GM21723 (cell line): Measurements from ENCODE around the gene PRR14L.
"Not testable (repeated sequence)": the region's sequence is repeated elsewhere in the genome, so short reads cannot be mapped to it uniquely, and the experiment has no call there.

Experiments
- ATAC-seq: cut with Tn5 transposase; IDR thresholded peaks from one replicate; pipeline ENCODE4 v1.9.1; 2021; ENCODE audit warnings: mild to moderate bottlenecking, moderate library complexity; ENCODE audit not compliant: unreplicated experiment

PRR14L gene

GRCh38 chr22:31749636-31750364, at the start of gene PRR14L:
Gene PRR14L, minus strand, starts transcription at chr22:31750132. Its CDS starts 11,272 bp downstream, at chr22:31738860.
- peak; percentile 59 for ATAC-seq

DNA sequence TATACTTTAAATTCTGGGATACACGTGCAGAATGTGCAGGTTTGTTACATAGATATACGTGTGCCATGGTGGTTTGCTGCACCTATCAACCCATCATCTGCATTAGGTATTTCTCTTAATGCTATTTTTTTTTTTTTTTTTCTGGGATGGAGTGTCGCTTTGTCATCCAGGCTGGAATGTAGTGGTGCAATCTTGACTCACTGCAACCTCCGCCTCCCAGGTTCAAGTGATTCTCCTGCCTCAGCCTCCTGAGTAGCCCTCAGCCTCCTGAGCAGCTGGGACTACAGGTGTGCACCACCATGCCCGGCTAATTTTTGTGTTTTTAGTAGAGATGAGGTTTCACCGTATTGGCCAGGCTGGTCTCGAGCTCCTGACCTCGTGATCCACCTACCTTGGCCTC, 49.4 kb upstream of the PRR14L start:
- not testable (repeated sequence) for ATAC-seq

DNA sequence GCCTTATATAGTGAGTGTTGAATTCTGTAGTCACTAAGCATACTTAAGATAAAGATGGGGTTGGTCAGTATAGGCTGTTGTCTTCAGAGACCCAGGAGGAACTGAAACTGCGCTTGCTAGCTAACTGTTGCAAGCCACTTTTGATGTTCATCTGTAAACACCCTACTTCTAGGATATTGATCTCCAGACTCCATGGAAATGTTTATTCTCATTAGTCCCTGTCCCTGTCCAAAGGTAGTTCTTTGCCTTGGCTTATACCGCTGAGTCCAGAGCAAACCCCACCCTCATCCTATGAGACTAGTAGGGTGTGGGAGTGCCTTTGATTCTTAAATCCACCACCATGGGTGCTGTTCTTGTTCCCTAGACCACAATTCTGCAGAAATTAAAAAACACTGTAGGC, 40.3 kb upstream of the PRR14L start:
- peak; percentile 65 for ATAC-seq

DNA sequence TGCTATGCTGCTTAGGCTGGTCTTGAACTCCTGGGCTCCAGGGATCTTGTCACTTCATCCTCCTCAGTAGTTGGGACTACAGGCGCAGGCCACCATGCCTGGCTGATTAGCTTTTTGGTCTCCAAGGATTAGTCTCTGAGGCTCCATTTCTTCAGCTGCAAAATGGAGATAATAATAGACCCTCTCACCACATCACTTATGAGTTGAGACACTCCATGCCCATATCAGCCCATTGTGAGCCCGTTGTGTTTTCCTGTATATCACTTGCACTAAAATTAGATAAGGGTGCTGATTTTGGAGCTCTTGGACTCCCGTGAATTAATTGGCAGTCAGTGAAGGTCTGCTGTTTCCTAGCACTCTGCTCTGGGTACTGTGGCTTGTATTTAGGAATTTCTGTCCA, 39.9 kb upstream of the PRR14L start:
- no peak for ATAC-seq

DNA sequence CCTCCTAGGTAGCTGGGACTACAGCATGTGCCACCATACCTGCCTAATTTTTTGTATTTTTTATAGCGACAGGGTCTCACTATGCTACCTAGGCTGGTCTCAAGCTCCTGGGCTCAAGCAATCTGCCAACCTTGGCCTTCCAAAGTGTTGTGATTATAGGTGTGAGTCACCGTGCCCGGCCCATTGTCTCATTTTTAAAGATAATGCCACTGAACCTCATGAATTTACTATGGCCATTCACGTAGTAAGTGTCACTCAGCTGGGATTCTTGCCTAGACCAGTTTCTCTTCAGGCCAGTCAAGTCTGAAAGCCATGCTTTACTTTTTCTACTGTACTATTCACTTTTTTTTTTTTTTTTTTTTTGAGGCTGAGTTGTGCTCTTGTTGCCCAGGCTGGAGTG, 26.3 kb upstream of the PRR14L start:
- ATAC-seq, result no peak

DNA sequence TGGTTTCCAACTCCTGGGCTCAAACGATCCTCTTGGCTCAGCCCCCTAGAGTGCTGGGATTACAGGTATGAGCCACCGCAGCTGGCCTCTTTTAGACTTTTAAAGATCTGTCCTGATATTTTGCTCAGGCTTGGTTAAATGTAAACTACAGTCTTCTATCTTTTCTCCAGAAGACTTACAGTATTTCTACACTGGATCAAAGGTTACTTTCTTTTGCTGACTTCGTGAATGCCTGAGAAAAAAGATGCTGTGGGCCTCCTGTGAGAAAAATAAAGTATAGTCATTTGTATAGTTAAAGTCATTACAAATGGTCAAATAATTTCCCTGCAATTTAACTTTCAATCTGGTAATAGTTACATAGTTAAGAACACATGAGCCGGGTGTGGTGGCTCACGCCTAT, 23.5 kb upstream of the PRR14L start:
- no peak for ATAC-seq

GRCh38 chr22:31768422-31769059, 18.6 kb upstream of the PRR14L start:
- ATAC-seq, result no peak

- no peak for ATAC-seq
Measured at GRCh38 chr22:31764785-31765184, 14.9 kb upstream of the PRR14L start.

DNA sequence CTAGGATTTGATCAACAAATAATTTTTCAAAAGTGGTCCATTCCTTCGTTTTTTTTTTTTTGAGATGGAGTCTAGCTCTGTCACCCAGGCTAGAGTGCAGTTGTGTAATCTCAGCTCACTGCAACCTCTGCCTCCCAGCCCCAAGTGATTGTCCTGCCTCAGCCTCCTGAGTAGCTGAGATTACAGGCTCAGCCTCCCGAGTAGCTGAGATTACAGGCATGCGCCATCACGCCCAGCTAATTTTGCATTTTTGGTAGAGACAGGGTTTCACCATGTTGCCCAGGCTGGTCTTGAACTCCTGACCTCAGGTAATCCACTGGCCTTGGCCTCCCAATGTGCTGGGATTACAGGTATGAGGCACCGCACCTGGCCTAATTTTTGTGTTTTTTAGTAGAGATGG, 8.9 kb upstream of the PRR14L start:
- ATAC-seq, result not testable (repeated sequence)

GRCh38 chr22:31757265-31757664, 7.3 kb upstream of the PRR14L start:
- no peak for ATAC-seq

DNA sequence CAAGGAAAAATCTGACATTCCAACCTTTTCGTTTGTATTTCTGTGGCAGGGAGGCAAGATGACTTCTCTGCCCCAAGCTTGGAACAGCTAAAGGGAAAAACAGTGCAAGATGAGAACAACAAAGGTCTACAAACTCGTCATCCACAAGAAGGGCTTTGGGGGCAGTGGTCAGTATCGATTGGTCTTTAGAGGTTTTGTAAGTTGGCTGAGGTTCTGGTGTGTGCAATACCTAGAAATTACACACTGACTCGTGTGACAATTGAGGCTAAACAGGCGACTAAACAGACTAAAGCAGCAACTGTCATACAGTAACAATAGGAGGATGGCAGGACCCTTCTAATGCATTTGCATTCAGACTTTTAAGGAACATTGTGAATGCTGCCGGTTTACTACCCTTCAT, 4.9 kb upstream of the PRR14L start:
- no peak for ATAC-seq

DNA sequence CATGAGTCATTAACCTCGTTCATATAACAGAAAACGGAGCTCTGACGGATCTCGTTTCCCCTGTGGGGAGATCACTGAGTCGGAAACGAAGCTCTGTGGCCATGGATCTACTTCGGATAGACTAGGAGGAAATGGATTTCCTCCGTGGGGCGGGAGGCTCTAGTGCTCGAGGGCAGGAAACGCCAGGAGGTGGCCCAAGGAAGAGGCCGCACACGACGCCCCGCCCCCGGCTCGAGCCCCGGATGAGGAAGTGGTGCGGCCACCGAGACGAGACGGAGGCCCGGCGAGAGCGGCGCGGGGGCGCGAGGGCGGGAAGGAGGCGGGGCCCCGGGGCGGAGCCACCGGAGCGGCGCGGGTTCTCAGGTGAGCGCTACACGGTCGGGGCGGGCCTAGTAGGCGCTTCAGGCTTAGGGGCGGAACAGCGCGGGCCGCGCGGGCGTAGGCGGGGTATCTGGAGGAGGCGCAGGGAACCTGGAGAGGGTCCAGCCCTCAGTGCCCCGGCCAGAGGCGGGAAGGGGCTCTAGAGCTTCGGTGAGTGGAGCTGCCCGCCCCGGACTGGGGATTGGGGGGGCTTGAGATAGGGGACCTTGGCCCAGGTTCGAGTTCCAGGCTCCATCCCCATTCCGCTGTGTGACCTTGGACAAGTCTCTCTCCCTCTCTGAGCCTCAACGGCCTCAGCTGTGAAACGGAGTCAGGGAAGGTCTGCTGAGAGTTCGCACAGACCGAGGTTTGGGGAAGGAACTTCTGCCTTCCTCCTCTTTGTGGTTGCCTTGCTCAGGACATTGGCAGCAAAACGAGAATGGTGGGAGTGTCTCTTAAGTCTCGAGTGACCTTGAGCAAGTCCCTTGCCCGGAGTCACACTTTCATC, 3.9 kb upstream of the PRR14L start, which contains the start of gene DEPDC5:
TSS of gene DEPDC5 (plus strand) at position 386 of the 868 bp plus-strand sequence. CDS start 903 bp downstream, outside the sequence.
- ATAC-seq, result peak; percentile 67

DNA sequence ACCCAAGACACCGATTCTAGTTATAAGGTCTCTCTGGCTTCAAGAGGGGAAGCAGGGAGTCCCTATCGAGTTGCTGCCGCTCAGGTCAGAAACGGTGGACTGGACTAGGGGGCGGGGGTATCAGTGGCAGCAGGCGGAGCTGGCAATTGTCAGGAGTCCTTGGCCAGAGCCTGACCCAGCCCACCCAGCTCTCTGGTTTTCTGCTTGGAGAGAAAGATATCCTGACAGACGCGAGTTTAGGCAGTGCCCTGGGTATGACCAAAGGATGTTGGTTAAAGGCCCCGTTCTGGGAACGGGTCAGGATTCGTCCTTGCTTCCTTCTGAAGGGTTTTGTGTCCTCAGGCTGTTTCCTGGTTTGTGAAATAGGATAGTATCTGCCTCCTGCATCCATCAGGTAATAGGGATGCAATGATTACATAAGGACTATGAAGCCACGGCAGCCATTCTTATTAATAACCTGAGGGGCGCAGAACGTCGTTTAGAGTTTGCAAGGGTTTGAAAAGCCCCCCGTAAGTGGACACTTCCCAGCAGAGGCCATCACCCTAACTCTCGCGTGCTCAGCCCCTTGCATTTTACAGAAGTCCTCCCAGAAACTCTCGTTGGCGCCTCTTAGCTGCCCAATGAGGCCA, 3.2 kb upstream of the PRR14L start:
- ATAC-seq, result peak; percentile 8

DNA sequence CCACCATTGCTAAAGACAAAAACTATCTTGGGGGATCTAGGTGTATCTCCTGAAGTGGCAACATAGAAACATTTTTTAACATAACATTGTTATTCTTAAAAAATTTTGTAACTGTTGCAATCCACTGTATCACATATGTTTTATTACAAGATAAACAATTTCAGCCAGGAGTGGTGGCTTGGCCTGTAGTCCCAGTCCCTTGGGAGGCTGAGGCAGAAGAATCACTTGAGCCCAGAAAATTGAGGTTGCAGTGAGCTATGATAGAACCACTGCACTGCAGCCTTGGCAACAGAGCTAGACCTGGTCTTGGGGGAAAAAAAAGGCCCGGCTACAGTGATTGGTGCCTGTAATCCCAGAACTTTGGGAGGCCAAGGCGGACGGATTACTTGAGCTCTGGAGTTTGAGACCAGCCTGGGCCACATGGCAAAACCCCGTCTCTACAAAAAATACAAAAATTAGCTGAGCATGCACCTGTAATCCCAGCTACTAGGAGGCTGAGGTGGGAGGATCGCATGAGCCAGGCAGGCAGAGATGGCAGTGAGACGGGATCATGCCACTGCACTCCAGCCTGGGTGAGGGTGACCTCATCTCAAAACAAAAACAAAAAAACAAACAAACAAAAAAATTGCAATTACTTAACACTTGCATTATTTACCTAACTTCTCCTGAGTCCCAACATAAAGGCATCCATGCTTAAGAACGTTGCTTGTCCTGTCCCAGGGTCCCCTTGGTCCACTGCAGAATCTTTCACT, 2.3 kb upstream of the PRR14L start:
- no peak for ATAC-seq

- no peak for ATAC-seq
Measured at GRCh38 chr22:31750365-31751284, 693 bp upstream of the PRR14L start.

- ATAC-seq, result no peak
Measured at GRCh38 chr22:31748490-31748889, 1.4 kb downstream of the PRR14L start.

DNA sequence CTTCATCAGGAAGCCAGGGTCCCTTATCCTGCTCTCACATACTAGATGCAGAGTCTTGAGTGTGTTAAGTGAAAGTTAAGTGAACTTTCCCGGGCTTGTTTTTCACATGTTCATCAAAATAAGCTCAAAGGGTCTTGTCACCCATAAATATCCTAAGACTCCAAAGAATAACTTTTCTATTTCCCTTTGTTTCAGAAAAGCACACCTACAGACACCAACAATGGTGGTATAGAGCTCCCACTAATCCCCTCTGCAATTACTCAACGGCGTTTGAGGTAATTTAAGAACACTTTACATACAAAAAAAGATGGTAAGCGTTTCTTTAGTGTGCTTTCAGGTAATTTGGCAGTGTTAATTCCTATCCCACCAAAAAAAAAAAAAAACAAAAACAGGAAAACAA, 2.5 kb downstream of the PRR14L start:
- ATAC-seq, result no peak

DNA sequence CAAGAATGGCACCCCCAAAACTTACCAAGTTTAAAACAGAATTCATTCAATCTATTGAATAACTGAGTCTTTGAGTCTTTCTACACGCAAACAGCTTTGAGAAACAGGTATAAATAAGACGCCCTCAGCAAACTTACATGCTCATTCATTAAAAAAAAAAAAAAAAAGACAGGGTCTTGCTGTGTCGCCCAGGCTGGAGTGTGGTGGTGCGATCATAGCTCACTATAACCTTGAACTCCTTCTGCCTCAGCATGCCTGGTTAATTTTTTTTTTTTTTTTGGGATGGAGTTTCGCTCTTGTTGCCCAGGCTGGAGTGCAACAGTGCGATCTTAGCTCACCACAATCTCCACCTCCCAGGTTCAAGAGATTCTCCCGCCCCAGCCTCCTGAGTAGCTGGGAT, 6.1 kb downstream of the PRR14L start:
- ATAC-seq, result no peak

- ATAC-seq, result no peak
Measured at GRCh38 chr22:31742682-31743081, 7.2 kb downstream of the PRR14L start.
